ENCODE data around the gene FGF11. TPM values are rescaled to one million over a fixed set of nuclear protein-coding genes. Genes with fewer than 3 reads are reported as not detected.
"Not testable (repeated sequence)": the region's sequence is repeated elsewhere in the genome, so short reads cannot be mapped to it uniquely, and the experiment has no call there.

FGF11 gene
- total and polyA plus RNA-seq, 9 donors, result 0.10 to 5.1 (median 0.61) TPM

- H3K27me3 ChIP-seq, result no peaks in the 10 kb centered on the region
- TF ChIP-seq CTCF (IDR thresholded peaks at IDR 0.05), result no peak
- TF ChIP-seq EP300 (IDR thresholded peaks at IDR 0.05), result no peak
- no peak for TF ChIP-seq POLR2A (IDR thresholded peaks at IDR 0.05)
- no peak for DNase-seq
- WGBS, 3 donors, result 80 to 87% (median 83%) methylated on average over 9 of the region's 9 CpGs
- no peak overlapping the region for H3K27ac ChIP-seq
- H3K36me3 ChIP-seq, result no peaks in the 10 kb centered on the region
- intact Hi-C loops (cut with DNase I), result no loop called here
- H3K4me1 ChIP-seq (ENCODE audit: insufficient read depth), result peaks cover 6% of the 10 kb centered on the region
- no peak overlapping the region for H3K4me3 ChIP-seq
- no peaks in the 10 kb centered on the region for H3K9me3 ChIP-seq
Measured at GRCh38 chr17:7466318-7466638, 27.0 kb downstream of the FGF11 start.

GRCh38 chr17:7466639-7467341, 27.5 kb downstream of the FGF11 start:
- Histone ChIP-seq H3K4me3 (no peak overlapping the region), H3K27ac (peak overlapping the region in 1 of 2 donors; percentile 11), H3K9me3 (no peaks in the 10 kb centered on the region), H3K27me3 (no peaks in the 10 kb centered on the region), H3K4me1 (ENCODE audit: insufficient read depth) (peaks cover 6% of the 10 kb centered on the region), H3K36me3 (no peaks in the 10 kb centered on the region)
- TF ChIP-seq POLR2A (IDR thresholded peaks at IDR 0.05) (no peak), CTCF (IDR thresholded peaks at IDR 0.05) (no peak), EP300 (IDR thresholded peaks at IDR 0.05) (no peak)
- intact Hi-C loops (cut with DNase I), result no loop called here
- DNase-seq, result peak; percentile 74 to 86 (median 83)
- WGBS, 3 donors, result 73 to 76% (median 75%) methylated on average over 16 of the region's 16 CpGs

- intact Hi-C loops (cut with DNase I), result no loop called here
- H3K9me3 ChIP-seq, result no peaks in the 10 kb centered on the region
- TF ChIP-seq EP300 (IDR thresholded peaks at IDR 0.05) (no peak), POLR2A (IDR thresholded peaks at IDR 0.05) (no peak), CTCF (IDR thresholded peaks at IDR 0.05) (no peak)
- H3K27ac ChIP-seq, result peak overlapping the region in 1 of 2 donors; percentile 11
- WGBS, 3 donors, result 86 to 94% (median 93%) methylated on average over 3 of the region's 3 CpGs
- H3K4me3 ChIP-seq, result no peak overlapping the region
- no peak for DNase-seq
- H3K4me1 ChIP-seq (ENCODE audit: insufficient read depth), result peaks cover 6% of the 10 kb centered on the region
- no peaks in the 10 kb centered on the region for H3K36me3 ChIP-seq
- H3K27me3 ChIP-seq, result no peaks in the 10 kb centered on the region
Measured at GRCh38 chr17:7467498-7467897, 28.2 kb downstream of the FGF11 start.

GRCh38 chr17:7468290-7468689, 29.0 kb downstream of the FGF11 start:
- Histone ChIP-seq H3K9me3 (no peaks in the 10 kb centered on the region), H3K4me1 (ENCODE audit: insufficient read depth) (peaks cover 6% of the 10 kb centered on the region), H3K27ac (no peak overlapping the region), H3K27me3 (no peaks in the 10 kb centered on the region), H3K4me3 (no peak overlapping the region), H3K36me3 (no peaks in the 10 kb centered on the region)
- no peak for TF ChIP-seq POLR2A (IDR thresholded peaks at IDR 0.05)
- DNase-seq, result no peak
- WGBS, 3 donors, result 94 to 95% (median 95%) methylated on average over 11 of the region's 11 CpGs
- intact Hi-C loops (cut with DNase I), result no loop called here

- TF ChIP-seq CTCF (IDR thresholded peaks at IDR 0.05) (no peak), POLR2A (IDR thresholded peaks at IDR 0.05) (no peak), EP300 (IDR thresholded peaks at IDR 0.05) (no peak)
- H3K4me3 ChIP-seq, result no peak overlapping the region
- no peaks in the 10 kb centered on the region for H3K36me3 ChIP-seq
- no peak for DNase-seq
- H3K27me3 ChIP-seq, result no peaks in the 10 kb centered on the region
- intact Hi-C loops (cut with DNase I), result no loop called here
- peaks cover 6% of the 10 kb centered on the region for H3K4me1 ChIP-seq (ENCODE audit: insufficient read depth)
- H3K9me3 ChIP-seq, result no peaks in the 10 kb centered on the region
- H3K27ac ChIP-seq, result no peak overlapping the region
- WGBS, 3 donors, result 74 to 81% (median 75%) methylated on average over 12 of the region's 12 CpGs
Measured at GRCh38 chr17:7468804-7469389, 29.6 kb downstream of the FGF11 start.

GRCh38 chr17:7469843-7470242, 30.5 kb downstream of the FGF11 start:
- H3K36me3 ChIP-seq; H3K27ac ChIP-seq; intact Hi-C loops (cut with DNase I); H3K9me3 ChIP-seq; H3K4me3 ChIP-seq; H3K4me1 ChIP-seq (ENCODE audit: insufficient read depth); H3K27me3 ChIP-seq; DNase-seq: not testable (repeated sequence)
- WGBS, 3 donors, result 93 to 96% (median 95%) methylated on average over 12 of the region's 12 CpGs

GRCh38 chr17:7470457-7470973, 31.2 kb downstream of the FGF11 start:
- DNase-seq; H3K4me1 ChIP-seq (ENCODE audit: insufficient read depth); H3K27ac ChIP-seq; H3K27me3 ChIP-seq; H3K4me3 ChIP-seq; H3K9me3 ChIP-seq; intact Hi-C loops (cut with DNase I); H3K36me3 ChIP-seq: not testable (repeated sequence)
- 68 to 76% (median 72%) methylated on average over 8 of the region's 8 CpGs for WGBS, 3 donors

Data from ovary (tissue), 9 donors.